Ectodermal cell (in vitro differentiated cells): Measurements from ENCODE around the gene ZBTB48. TPM values are rescaled to one million over a fixed set of nuclear protein-coding genes. Genes with fewer than 3 reads are reported as not detected.
A peak's percentile ranks its signal among the peaks of the same experiment; 100 is the strongest.

Source experiments
- H3K27ac ChIP-seq: 2 replicates; pipeline ENCODE4 v1.7.0; 2013; ENCODE audit warnings: mild to moderate bottlenecking, low read depth, low read length; ENCODE audit not compliant: insufficient read depth, poor library complexity, severe bottlenecking
- H3K27me3 ChIP-seq: 2 replicates; pipeline ENCODE4 v1.7.0; 2013; ENCODE audit warnings: mild to moderate bottlenecking, low read length; ENCODE audit not compliant: insufficient read depth, control insufficient read depth, poor library complexity, severe bottlenecking
- H3K36me3 ChIP-seq: one replicate; pipeline ENCODE4 v1.7.0; 2013; ENCODE audit warnings: low read length; ENCODE audit not compliant: control insufficient read depth, insufficient read depth
- H3K4me1 ChIP-seq: one replicate; pipeline ENCODE4 v1.7.0; 2013; ENCODE audit warnings: low read length; ENCODE audit not compliant: control insufficient read depth, insufficient read depth
- H3K4me3 ChIP-seq: 2 replicates; pipeline ENCODE4 v1.7.0; 2013; ENCODE audit warnings: low read depth, low read length, control low read depth; ENCODE audit not compliant: insufficient read depth
- H3K9me3 ChIP-seq: 2 replicates; pipeline ENCODE4 v1.7.0; 2013; ENCODE audit warnings: mild to moderate bottlenecking, low read length, moderate library complexity; ENCODE audit not compliant: control insufficient read depth
- WGBS, 2 experiments: methylation state at CpG; one replicate each; pipeline ENCODE4 v1.1.7; 2013; ENCODE audit warnings: missing lambda C conversion rate in 2 of 2; 5-methylcytosine and 5-hydroxymethylcytosine counted together
- polyA plus RNA-seq, 4 experiments: library from polyadenylated mRNA; stranded (reverse); fragments of 50-300 nt; gene quantifications; one replicate each; pipeline ENCODE4 v1.2.3, GENCODE V29; 2013

The ZBTB48 gene
- polyA plus RNA-seq (2013, experiment 1 of 4), result 27.9 TPM
- 25.9 TPM for polyA plus RNA-seq (2013, experiment 2 of 4)
- 30.3 TPM for polyA plus RNA-seq (2013, experiment 3 of 4)
- 28.9 TPM for polyA plus RNA-seq (2013, experiment 4 of 4)

- Histone ChIP-seq H3K27ac (peak within 1 kb of the TSS; percentile 73), H3K36me3 (no peaks in the 10 kb centered on the region), H3K4me3 (peak within 1 kb of the TSS; percentile 96), H3K9me3 (no peaks in the 10 kb centered on the region), H3K27me3 (no peaks in the 10 kb centered on the region), H3K4me1 (peaks cover 17% of the 10 kb centered on the region)
- 21% methylated on average over 58 of the region's 58 CpGs for WGBS, 2 experiments
Measured at GRCh38 chr1:6579374-6580118, at the start of gene ZBTB48. TSS of gene ZBTB48 (plus strand) at chr1:6579994. CDS start at chr1:6580610, 616 bp downstream.

DNA sequence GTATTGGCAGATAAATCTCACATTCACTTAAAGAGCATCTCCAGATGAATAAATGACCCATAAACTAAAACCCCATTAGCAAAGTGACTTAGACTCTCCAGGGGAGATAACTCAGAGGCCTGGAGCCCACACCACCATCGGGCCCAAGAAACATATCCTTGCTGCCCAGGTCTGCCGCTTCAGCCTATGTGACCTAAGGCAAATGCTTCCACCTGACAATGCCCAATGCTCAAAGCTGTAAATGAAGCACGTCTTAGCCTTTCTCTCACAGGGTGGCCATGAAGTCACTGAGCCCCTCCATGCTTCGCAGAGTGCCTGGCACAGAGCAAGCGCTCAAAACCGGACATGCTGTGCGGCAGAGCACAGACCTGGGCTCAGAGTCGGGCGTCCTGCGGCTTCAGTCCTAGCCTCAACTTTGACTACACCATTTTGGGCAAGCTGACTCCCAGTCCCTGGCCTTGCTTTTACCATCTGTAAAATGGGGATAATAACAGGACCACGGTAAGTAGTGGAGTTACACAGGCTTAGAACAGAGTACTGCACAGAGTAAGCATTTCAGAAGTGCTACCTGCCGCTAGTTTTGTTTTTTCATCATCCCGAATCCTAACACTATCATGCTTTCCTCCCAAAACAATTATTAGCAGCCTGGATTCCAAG is 49.2 kb upstream of the ZBTB48 start:
- H3K4me3 ChIP-seq, result no peak overlapping the region
- no peaks in the 10 kb centered on the region for H3K9me3 ChIP-seq
- no peaks in the 10 kb centered on the region for H3K4me1 ChIP-seq
- H3K27me3 ChIP-seq, result no peaks in the 10 kb centered on the region
- WGBS, 2 experiments, result 96 to 97% methylated on average over 13 of the region's 13 CpGs
- peaks cover 50% of the 10 kb centered on the region for H3K36me3 ChIP-seq
- H3K27ac ChIP-seq, result no peak overlapping the region

DNA sequence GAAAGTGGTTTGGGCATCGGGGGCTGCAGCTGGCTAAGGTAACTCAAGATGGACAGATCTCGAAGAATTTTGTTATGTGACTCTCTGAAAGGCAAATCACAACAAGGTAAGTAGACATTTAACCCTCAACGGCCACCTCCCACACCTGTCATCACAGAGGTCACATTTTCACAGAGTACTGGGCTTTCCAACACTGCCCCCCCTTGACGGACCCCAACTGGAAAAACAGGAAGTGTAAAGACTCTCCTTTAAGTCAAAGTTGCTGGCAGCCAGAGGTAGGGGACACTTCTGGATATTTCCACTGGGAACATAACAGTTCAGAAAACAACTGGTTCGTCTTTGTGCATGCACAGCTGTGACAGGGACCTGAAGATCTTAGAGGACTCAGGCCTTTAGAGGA is 47.8 kb upstream of the ZBTB48 start:
- Histone ChIP-seq H3K4me1 (no peaks in the 10 kb centered on the region), H3K36me3 (peaks cover 41% of the 10 kb centered on the region), H3K9me3 (no peaks in the 10 kb centered on the region), H3K27me3 (no peaks in the 10 kb centered on the region), H3K4me3 (no peak overlapping the region), H3K27ac (no peak overlapping the region)
- 96% methylated on average over 5 of the region's 5 CpGs for WGBS, 2 experiments

DNA sequence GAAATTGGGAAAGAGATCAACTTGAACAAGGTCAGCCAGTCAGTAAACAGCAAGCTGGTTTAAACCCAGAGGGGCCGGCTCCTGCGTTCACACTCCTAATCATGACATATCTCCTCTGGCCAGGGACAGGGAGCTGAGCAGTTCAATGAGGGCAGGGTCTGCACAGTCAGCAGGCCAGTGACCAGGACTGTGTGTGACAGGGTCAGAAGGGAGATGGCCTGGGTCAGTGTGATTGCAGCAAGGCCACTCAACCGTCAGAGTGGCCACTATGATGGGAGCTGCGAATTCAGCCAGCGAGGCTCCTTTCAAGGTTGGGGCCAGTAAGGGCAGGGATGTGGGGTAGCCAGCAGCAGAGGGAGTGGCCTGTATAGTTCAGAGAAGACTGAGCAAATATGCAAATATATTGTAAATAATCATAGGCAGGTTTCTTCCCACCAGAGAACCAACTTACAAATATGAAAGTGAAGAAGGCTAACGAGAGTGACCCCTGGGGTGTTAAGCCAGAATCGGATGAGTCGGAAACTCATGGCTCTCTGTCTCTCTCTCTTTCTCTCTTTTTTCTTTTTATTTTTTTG is 45.5 kb upstream of the ZBTB48 start:
- Histone ChIP-seq H3K4me1 (no peaks in the 10 kb centered on the region), H3K27ac (no peak overlapping the region), H3K36me3 (peaks cover 33% of the 10 kb centered on the region), H3K4me3 (no peak overlapping the region), H3K9me3 (no peaks in the 10 kb centered on the region), H3K27me3 (no peaks in the 10 kb centered on the region)
- WGBS, 2 experiments, result 88 to 91% methylated on average over 8 of the region's 8 CpGs

- Histone ChIP-seq H3K4me3 (no peak overlapping the region), H3K27ac (no peak overlapping the region), H3K4me1 (no peaks in the 10 kb centered on the region), H3K9me3 (no peaks in the 10 kb centered on the region), H3K36me3 (peaks cover 31% of the 10 kb centered on the region), H3K27me3 (no peaks in the 10 kb centered on the region)
- 97 to 98% methylated on average over 4 of the region's 4 CpGs for WGBS, 2 experiments
Measured at GRCh38 chr1:6535214-6535613, 44.6 kb upstream of the ZBTB48 start.

DNA sequence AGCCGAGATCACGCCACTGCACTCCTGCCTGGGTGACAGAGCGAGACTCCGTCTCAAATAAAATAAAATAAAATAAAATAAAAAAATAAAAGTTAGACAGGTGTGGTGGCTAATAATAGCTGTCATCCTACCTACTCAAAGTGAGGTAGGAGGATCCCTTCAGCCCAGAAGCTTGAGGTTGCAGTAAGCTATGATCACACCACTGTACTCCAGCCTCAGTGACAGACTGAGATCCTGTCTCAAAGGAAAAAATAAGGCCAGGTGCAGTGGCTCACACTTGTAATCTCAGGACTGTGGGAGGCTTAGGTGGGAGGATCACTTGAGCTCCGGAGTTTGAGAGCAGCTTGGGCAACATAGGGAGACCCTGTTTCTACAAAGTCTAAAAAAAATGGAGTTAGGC is 43.5 kb upstream of the ZBTB48 start:
- no peak overlapping the region for H3K27ac ChIP-seq
- no peak overlapping the region for H3K4me3 ChIP-seq
- no peaks in the 10 kb centered on the region for H3K4me1 ChIP-seq
- H3K27me3 ChIP-seq, result no peaks in the 10 kb centered on the region
- WGBS, 2 experiments, result 76 to 89% methylated on average over 1 to 5 of the region's 5 CpGs
- H3K9me3 ChIP-seq, result no peaks in the 10 kb centered on the region
- H3K36me3 ChIP-seq, result peaks cover 22% of the 10 kb centered on the region

DNA sequence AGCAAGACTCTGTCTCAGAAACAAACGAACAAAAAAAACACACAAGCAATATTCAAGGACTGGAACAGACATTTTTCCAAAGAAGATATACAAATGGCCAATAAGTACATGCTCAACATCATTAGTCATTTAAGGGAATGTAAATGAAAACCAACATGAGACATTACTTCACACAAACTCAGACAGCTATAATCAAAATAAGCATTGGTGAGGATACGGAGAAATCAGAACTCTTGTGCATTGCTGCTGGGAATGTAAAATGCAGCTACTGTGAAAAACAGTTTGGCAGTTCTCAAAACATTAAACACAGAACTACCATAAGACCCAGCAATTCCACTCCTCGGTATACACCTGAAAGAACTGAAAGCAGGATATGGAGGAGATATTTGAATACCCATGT is 40.8 kb upstream of the ZBTB48 start:
- H3K4me3 ChIP-seq, result no peak overlapping the region
- H3K27ac ChIP-seq, result no peak overlapping the region
- H3K4me1 ChIP-seq, result no peaks in the 10 kb centered on the region
- no peaks in the 10 kb centered on the region for H3K27me3 ChIP-seq
- H3K36me3 ChIP-seq, result peaks cover 9% of the 10 kb centered on the region
- H3K9me3 ChIP-seq, result no peaks in the 10 kb centered on the region
- WGBS, 2 experiments, result 70% methylated on average over 2 to 3 of the region's 3 CpGs

- Histone ChIP-seq H3K9me3 (no peaks in the 10 kb centered on the region), H3K27ac (no peak overlapping the region), H3K36me3 (peaks cover 28% of the 10 kb centered on the region), H3K4me1 (no peaks in the 10 kb centered on the region), H3K27me3 (no peaks in the 10 kb centered on the region), H3K4me3 (no peak overlapping the region)
- WGBS, 2 experiments, result 95 to 97% methylated on average over 3 of the region's 3 CpGs
Measured at GRCh38 chr1:6544831-6545230, 35.0 kb upstream of the ZBTB48 start.

DNA sequence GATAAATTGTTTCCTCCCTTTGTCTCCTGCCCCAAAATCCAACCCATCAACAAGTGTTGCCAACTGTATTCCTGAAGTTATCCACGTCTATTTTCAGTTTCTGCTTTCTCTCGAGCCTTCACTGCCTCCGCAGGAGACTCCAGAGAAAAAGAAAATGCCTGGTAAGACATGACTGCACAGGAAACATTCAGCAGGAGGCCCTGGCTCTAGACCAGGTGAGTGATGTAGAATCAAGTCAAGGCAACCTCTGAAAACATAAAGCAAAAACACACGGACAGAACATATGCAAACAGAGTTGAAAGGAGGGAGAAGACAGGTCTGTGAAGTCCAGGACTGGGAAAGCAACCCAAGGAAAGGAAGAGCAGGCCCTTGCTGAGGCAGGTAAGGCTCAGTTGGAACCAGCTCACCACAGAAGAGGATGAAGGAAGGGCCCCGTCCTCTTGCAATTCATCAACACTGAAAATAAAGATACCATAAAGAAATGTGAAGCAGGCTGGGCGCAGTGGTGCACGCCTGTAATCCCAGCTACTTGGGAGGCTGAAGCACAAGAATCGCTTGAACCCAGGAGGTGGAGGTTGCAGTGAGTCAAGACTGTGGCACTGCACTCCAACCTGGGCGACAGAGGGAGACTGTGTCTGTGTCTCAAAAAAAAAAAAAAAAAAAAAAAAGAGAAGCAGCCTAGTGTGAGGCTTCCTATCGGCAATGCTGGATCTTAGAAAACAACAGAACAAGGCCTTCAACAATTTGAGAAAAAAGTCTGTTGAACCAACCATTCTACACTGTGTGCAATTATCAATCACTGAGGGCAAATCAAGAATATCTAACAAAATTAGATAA is 34.3 kb upstream of the ZBTB48 start:
- Histone ChIP-seq H3K27ac (no peak overlapping the region), H3K4me1 (no peaks in the 10 kb centered on the region), H3K4me3 (no peak overlapping the region), H3K36me3 (peaks cover 34% of the 10 kb centered on the region), H3K27me3 (no peaks in the 10 kb centered on the region), H3K9me3 (no peaks in the 10 kb centered on the region)
- WGBS, 2 experiments, result 80 to 81% methylated on average over 10 of the region's 10 CpGs
